ENCODE data around the gene SAA2. TPM values are rescaled to one million over a fixed set of nuclear protein-coding genes. Genes with fewer than 3 reads are reported as not detected.
"Not testable (repeated sequence)": the region's sequence is repeated elsewhere in the genome, so short reads cannot be mapped to it uniquely, and the experiment has no call there.

SAA2 gene
- total RNA-seq (2014; rRNA removed; shearing (Covaris generic)), result not detected in 2 replicates
- polyA plus RNA-seq (2014; cell fraction: nucleus; rRNA removed), result not detected in 2 replicates

DNA sequence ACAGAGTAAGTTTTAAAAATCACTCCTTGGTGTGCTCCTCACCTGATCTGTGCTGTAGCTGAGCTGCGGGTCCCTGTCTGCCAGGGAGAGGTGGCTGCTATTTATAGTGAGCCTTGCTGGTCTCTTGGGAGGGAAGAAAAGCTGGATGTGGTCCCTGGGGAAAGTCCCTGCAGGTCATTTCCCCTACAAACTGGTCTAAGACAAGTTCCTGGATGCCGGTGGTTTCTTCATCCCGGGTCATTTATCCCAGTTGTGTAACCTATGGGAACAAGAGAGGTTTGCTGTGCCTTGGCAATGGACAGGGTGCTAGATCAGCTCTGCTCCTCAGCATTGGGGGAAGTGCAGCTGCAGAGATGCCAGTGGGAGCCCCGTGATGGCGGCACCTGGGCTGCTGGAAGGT, at the start of gene SAA2:
Gene SAA2 (minus strand): TSS at position 108 of the 400 bp plus-strand sequence. CDS start 657 bp downstream, outside the sequence.
- no peak for DNase-seq (ENCODE audit: extremely low read depth, low read depth)

DNA sequence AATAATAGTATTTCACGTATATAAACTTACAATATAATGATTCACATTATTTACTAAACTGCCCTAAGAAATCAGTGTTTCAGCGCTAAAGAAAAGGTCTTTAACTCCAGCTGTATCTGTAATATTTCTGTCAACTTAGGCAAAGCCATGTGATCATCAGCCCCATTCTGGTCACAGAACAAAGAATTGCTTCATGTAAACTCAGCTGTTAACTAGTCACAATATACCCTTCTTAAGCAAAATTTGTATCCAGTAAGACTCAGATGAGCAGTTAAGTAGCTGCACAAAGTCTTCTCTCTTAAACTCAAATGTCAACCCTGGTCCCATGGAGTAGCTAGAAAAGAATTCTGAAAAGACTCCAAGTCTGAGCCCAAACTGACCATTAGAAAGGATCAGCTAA, 46.8 kb upstream of the SAA2 start:
- no peak for DNase-seq (ENCODE audit: extremely low read depth, low read depth)

GRCh38 chr11:18294862-18295261, 46.4 kb upstream of the SAA2 start:
- DNase-seq (ENCODE audit: extremely low read depth, low read depth), result no peak

GRCh38 chr11:18288911-18289310, 40.4 kb upstream of the SAA2 start:
- no peak for DNase-seq (ENCODE audit: extremely low read depth, low read depth)

GRCh38 chr11:18285841-18286240, 37.4 kb upstream of the SAA2 start:
- DNase-seq (ENCODE audit: extremely low read depth, low read depth), result no peak

DNA sequence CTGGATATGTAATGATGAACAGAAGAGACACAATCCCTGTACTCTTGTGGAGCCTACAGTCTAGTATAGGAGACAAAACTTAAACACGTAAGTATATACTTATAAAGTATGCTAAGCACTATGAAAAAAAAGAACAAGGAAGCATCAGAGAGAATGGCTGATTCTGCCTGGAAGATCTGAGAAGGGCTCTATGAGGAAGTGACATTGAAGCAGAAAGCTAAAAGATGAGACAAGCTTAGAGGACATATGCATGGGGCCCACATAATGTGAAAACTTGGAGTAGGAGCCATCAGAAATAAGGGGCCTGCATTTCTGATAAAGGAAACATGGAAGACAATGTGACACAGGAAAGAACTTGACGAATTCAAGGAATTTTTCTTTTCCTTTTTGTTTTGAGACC, 34.2 kb upstream of the SAA2 start:
- DNase-seq (ENCODE audit: extremely low read depth, low read depth), result no peak

DNA sequence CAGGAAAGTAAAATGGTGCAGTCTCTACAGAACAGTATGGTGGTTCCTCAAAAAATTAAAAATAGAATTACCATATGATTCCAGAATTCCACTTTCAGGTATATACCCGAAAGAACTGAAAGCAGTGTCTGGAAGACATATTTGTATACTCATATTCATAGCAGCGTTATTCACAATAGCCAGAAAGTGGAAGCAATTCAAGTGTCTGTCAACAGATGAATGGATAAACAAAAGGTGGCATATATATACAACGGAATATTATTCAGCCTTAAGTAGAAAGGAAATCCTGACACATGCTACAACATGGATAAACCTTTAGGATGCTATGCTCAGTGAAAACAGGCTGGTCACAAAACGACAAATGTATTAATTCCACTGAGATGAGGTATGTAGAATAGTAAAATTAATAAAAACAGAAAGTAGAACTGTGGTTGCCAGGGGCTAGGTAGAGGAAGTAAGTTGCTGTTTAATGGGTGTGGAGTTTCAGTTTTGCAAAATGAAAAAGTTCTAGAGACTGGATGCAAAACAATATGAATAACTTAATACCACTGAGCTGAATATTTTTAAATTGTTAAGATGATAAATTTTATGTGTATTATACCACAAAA, 32.1 kb upstream of the SAA2 start:
- no peak for DNase-seq (ENCODE audit: extremely low read depth, low read depth)

GRCh38 chr11:18277565-18278271, 29.2 kb upstream of the SAA2 start:
- no peak for DNase-seq (ENCODE audit: extremely low read depth, low read depth)

- DNase-seq (ENCODE audit: extremely low read depth, low read depth), result no peak
Observed at GRCh38 chr11:18271206-18271605, 22.7 kb upstream of the SAA2 start.

GRCh38 chr11:18270102-18270501, 21.6 kb upstream of the SAA2 start:
- DNase-seq (ENCODE audit: extremely low read depth, low read depth), result no peak

DNA sequence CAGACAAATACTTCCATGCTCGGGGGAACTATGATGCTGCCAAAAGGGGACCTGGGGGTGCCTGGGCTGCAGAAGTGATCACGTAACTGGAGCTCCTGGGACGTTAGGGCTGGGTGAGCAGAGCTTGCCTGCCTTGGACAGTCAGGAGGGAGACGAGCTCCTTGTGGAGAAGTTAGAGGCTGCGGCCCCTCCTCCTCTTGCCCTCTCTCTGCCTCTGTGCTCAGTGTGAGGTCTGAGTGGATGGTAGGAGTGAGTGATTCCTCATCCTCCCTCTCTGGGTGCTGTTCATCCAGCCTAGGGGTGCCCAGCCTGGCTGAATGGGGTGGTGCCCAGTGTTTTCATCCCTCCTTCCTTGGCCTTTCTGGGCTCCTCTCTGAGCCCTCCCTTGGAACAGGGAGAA, 20.8 kb upstream of the SAA2 start:
- not testable (repeated sequence) for DNase-seq (ENCODE audit: extremely low read depth, low read depth)

GRCh38 chr11:18267335-18268133, 19.1 kb upstream of the SAA2 start:
- DNase-seq (ENCODE audit: extremely low read depth, low read depth), result not testable (repeated sequence)

DNA sequence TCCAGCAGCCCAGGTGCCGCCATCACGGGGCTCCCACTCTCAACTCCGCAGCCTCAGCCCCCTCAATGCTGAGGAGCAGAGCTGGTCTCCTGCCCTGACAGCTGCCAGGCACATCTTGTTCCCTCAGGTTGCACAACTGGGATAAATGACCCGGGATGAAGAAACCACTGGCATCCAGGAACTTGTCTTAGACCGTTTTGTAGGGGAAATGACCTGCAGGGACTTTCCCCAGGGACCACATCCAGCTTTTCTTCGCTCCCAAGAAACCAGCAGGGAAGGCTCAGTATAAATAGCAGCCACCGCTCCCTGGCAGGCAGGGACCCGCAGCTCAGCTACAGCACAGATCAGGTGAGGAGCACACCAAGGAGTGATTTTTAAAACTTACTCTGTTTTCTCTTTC, 17.5 kb upstream of the SAA2 start, which contains the start of gene SAA1:
Gene SAA1 (plus strand): TSS at position 316 of the 400 bp plus-strand sequence. CDS start 624 bp downstream, outside the sequence.
- DNase-seq (ENCODE audit: extremely low read depth, low read depth), result no peak

DNA sequence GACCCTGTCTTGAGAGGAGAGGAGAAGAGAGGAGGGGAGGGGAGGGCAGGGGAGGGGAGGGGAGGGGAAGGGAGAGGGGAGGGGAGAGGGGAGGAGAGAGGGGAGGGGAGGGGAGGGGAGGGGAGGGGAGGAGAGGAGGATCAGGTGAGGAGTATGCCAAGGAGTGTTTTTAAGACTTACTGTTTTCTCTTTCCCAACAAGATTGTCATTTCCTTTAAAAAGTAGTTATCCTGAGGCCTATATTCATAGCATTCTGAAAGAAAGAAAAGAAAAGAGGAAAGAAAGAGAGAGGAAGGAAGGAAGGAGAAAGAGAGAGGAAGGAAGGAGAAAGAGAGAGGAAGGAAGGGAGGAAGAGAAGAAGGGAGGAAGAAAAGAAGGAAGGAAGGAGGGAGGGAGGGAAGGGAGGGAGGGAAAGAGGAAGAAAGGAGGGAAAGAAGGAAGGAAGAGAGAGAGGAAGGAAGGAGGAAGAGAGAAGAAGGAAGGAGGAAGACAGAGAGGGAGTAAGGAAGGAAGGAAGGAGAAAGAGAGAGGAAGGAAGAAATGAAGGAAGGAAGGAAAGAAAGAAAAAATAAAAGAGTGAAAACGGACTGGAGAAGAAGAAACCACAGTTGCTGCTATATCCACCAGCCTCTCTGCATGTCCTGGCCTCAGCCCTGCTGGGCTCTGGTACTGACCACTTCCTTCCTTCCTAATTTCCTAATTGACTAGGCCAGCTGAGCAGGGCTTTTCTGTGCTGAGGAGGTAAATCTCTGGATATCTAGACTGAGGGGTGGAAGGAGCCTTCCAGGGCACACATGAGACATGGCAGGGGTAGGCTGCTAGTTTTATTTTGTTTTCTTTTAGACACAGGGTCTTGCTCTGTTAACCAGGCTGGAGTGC, 16.4 kb upstream of the SAA2 start:
- no peak for DNase-seq (ENCODE audit: extremely low read depth, low read depth)

DNA sequence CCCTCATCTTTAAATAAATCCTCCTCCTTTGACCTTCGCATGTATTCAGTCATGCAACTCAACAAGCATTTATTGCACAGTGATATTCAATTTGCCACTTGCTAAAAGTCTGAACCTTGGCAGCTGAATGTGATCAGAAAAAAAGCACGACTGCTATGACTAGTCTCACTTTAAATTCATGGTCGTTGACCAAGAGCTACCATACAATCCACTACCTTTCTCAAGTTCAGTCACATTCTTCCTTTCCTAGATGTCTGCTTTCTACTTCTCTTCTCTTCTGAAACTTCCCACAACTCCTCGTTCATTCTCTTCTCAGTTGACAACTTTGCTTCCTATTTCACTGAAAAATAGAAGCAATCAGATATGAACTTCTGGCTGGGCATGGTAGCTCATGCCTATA, 15.6 kb upstream of the SAA2 start:
- DNase-seq (ENCODE audit: extremely low read depth, low read depth), result no peak

GRCh38 chr11:18262681-18263350, 14.3 kb upstream of the SAA2 start:
- DNase-seq (ENCODE audit: extremely low read depth, low read depth), result not testable (repeated sequence)

- DNase-seq (ENCODE audit: extremely low read depth, low read depth), result no peak
Observed at GRCh38 chr11:18261721-18262120, 13.3 kb upstream of the SAA2 start.

GRCh38 chr11:18259259-18259658, 10.8 kb upstream of the SAA2 start:
- no peak for DNase-seq (ENCODE audit: extremely low read depth, low read depth)

DNA sequence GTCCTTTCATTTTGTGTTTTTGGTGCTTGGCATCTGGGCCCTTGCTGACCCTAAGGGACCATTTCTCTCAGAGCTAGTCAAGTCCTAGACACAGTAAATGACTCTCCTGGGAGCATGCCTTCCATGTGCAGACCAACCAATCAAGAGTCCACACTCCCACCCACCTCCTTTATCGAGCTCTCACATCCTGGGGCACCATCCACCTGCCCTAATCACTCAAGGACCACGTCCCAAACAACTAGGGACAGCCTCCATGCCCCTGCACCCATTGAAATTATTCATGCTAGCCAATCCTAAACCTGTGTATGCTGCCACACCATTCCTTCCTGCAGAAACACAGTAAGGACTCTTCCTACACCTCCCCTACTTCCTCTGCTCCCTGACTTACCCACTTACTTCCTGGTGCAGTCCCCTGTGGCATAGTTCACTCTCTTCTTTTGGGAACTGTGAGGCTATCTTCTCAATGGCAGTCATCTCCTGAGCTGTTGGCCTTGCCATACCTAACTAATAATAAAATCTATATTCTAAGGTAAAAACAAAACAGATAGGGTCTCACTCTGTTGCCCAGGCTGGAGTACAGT, 6.4 kb upstream of the SAA2 start:
- no peak for DNase-seq (ENCODE audit: extremely low read depth, low read depth)
